SU-DHL-6 (cell line): ENCODE data around the gene CTNND2.

Source experiments
- EZH2phosphoT487 ChIP-seq: fragments of 200-600 bp; sonication (generic), shearing (Covaris generic); conservative IDR thresholded peaks from 2 replicates; pipeline ENCODE4 v1.6.1; 2018; ENCODE audit warnings: mild to moderate bottlenecking, antibody characterized with exemption, low read length, moderate library complexity, mixed read lengths
- TF ChIP-seq, protein P1 (sequence below): fragments of 200-600 bp; sonication (generic); IDR thresholded peaks from one replicate; pipeline ENCODE4 v1.5.1; 2017; ENCODE audit warnings: antibody characterized with exemption, mild to moderate bottlenecking, low read length, moderate library complexity; ENCODE audit not compliant: insufficient read depth, poor library complexity, severe bottlenecking

DNA sequence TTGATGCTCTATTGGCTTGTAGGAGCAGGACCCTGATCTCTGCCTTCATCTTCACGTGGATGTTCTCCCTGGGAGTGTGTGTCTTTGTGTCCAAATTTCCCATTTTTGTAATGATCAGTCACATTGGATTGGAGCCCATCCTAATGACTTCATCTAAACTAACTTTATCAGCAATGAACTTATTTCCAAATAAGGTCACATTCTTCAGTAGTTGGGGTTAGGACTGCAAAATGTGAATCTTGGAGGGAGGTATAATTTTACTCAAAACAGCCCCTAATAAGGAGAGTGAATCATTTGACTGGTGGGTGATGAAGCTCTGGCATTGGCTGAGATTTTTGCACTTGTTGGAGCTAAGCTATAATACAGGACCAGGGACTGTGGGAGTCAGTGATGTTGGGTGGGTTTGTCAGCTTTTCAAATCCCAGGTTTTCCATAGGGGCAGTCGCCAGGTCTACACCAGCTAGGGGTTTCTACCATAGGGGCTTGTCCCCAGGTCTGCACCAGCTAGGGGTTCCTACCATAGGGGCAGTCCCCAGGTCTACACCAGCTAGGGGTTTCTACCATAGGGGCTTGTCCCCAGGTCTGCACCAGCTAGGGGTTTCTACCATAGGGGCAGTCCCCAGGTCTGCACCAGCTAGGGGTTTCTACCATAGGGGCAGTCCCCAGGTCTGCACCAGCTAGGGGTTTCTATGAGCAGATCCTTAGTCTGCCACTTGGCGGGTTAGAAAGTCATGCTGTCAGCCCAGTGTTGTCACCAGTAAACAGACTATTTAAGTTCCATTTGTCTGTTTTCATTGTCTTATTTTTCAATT is 760.6 kb downstream of the CTNND2 start:
- TF ChIP-seq, protein P1, sequence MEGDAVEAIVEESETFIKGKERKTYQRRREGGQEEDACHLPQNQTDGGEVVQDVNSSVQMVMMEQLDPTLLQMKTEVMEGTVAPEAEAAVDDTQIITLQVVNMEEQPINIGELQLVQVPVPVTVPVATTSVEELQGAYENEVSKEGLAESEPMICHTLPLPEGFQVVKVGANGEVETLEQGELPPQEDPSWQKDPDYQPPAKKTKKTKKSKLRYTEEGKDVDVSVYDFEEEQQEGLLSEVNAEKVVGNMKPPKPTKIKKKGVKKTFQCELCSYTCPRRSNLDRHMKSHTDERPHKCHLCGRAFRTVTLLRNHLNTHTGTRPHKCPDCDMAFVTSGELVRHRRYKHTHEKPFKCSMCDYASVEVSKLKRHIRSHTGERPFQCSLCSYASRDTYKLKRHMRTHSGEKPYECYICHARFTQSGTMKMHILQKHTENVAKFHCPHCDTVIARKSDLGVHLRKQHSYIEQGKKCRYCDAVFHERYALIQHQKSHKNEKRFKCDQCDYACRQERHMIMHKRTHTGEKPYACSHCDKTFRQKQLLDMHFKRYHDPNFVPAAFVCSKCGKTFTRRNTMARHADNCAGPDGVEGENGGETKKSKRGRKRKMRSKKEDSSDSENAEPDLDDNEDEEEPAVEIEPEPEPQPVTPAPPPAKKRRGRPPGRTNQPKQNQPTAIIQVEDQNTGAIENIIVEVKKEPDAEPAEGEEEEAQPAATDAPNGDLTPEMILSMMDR, result no peak
- TF ChIP-seq EZH2phosphoT487, result no peak
